GM13976 (cell line): ENCODE measurements around the gene NEAT1.

Experiments
- DNase-seq: peaks from one replicate; pipeline ENCODE4 v3.0.0; 2012; ENCODE audit warnings: low spot score
- in situ Hi-C: fragments of 300-500 bp; cut with MboI; formaldehyde crosslinking; loops from one replicate; pipeline ENCODE4 v1.12.0; 2022; ENCODE audit warnings: low sequenced_read_pairs, mixed read lengths, inconsistent platforms; ENCODE audit not compliant: unreplicated experiment
- TF ChIP-seq, protein P1 (sequence below): IDR thresholded peaks from 2 replicates; pipeline ENCODE4 v1.5.1; 2012; ENCODE audit warnings: borderline replicate concordance, mild to moderate bottlenecking; ENCODE audit not compliant: insufficient read depth; ENCODE audit errors: extremely low read depth, missing control alignments, control extremely low read depth

NEAT1 gene

DNA sequence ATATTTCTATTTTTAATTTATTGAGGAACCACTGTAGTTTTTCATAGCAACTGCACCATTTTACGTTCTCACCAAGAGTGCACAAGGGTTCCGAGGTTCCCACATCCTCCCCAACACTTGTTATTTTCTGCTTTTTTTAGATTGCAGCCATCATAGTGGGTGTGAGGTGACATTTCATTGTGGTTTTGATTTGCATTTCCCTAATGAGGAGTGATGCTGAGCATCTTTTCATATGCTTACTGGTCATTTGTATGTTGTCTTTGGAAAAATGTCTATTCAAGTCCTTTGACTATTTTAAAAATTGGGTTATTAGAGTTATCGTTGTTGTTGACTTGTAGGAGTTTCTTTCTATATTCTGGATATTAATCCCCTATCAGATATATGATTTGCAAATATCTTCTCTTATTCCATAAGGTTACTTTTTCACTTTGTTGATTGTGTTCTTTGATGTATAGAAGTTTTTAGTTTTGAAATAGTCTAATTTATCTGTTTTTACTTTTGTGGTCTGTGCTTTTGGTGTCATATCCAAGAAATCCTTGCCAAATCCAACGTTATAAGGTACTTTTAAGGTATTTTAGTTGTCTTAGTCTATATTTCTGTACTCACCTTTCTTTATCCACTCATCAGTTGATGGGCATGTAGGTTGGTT is 9.0 kb downstream of the NEAT1 start:
- TF ChIP-seq, protein P1, sequence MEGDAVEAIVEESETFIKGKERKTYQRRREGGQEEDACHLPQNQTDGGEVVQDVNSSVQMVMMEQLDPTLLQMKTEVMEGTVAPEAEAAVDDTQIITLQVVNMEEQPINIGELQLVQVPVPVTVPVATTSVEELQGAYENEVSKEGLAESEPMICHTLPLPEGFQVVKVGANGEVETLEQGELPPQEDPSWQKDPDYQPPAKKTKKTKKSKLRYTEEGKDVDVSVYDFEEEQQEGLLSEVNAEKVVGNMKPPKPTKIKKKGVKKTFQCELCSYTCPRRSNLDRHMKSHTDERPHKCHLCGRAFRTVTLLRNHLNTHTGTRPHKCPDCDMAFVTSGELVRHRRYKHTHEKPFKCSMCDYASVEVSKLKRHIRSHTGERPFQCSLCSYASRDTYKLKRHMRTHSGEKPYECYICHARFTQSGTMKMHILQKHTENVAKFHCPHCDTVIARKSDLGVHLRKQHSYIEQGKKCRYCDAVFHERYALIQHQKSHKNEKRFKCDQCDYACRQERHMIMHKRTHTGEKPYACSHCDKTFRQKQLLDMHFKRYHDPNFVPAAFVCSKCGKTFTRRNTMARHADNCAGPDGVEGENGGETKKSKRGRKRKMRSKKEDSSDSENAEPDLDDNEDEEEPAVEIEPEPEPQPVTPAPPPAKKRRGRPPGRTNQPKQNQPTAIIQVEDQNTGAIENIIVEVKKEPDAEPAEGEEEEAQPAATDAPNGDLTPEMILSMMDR = no peak
- in situ Hi-C loops = loop anchor here (5.0 kb wide), 1 partner anchor 66 kb away; the partner anchor contains the start of gene MALAT1

DNA sequence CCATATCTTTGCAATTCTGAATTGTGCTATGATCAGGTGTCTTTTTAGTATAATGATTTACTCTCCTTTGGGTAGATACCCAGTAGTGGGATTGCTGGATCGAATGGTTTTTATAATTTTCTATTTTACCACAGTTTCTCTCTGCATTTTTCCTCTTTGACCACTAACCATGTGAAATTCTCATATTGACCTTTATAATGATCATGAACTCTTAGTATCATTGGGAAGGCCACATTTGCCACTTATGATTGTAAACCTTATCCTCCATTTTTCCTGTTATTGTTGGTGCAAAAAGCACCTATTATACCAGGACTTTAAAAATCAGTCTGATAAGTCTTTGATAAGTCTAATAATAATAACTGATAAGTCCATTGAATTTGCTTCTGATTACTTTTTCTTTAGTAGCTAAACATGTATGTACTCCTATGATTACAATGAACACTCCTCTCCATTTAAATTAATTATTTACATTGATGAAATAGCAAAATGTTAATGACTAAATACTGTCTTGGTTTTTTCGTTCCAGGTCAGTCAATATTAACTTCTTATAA is 9.6 kb downstream of the NEAT1 start:
- TF ChIP-seq, protein P1 = no peak
- DNase-seq = no peak
- in situ Hi-C loops = loop anchor here (5.0 kb wide), 1 partner anchor 65 kb away; the partner anchor contains the start of gene MALAT1

More for the DNA sequence above, 9.0 kb downstream of the NEAT1 start:
- DNase-seq = no peak

DNA sequence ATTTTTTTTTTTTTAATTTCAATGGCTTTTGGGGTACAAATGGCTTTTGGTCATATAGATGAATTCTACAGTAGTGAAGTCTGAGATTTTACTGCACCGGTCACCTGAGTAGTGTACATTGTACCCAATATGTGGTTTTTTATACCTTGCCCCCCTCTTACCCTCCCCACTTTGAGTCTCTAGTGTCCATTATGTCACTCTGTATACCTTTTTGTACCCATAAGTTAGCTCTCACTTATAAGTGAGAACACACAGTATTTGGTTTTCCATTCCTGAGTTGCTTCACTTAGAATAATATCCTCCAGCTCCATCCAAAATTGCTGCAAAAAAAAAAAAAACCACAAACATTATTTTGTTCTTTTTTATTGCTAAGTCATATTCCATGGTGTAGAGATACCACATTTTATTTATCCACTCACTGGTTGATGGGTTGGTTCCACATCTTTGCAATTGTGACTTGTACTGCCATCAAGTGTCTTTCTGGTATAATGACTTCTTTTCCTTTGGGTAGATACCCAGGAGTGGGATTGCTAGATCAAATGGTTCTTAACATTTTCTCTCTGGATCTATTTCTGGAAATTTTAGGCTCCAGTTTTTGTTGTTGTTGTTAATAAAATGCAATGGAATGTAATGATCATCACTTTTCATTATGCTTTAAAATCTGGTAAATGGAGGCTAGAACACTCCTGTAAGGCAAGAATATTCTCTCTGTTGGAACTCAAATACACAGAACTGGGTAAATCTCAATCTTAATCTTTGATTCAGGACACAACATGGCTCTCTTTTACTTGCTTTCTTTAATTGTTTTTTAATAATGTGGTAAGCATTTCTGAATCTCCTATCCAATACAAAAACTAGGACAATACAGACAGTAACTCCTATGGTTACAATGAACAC is 10.3 kb downstream of the NEAT1 start:
- DNase-seq = no peak
- TF ChIP-seq, protein P1 = peak; percentile 31
- in situ Hi-C loops = loop anchor here (5.0 kb wide), 1 partner anchor 64 kb away; the partner anchor contains the start of gene MALAT1

DNA sequence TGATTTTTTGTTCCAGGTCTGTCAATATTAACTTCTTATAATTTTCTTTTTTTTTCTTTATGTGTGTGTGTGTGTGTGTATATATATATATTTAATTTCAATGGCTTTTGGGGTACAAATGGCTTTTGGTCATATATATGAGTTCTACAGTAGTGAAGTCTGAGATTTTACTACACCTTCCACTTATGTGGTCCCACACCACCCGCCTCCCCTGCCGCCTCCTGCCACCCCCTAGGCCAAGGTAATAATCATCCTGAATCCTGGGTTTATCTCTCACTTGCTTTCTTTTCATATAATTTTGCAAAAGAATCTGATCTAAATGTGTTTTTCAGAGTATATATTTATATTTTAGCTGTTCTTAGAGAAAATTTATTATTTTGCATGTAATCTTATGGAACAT is 11.1 kb downstream of the NEAT1 start:
- in situ Hi-C loops = loop anchor here (5.0 kb wide), 1 partner anchor 64 kb away; the partner anchor contains the start of gene MALAT1

DNA sequence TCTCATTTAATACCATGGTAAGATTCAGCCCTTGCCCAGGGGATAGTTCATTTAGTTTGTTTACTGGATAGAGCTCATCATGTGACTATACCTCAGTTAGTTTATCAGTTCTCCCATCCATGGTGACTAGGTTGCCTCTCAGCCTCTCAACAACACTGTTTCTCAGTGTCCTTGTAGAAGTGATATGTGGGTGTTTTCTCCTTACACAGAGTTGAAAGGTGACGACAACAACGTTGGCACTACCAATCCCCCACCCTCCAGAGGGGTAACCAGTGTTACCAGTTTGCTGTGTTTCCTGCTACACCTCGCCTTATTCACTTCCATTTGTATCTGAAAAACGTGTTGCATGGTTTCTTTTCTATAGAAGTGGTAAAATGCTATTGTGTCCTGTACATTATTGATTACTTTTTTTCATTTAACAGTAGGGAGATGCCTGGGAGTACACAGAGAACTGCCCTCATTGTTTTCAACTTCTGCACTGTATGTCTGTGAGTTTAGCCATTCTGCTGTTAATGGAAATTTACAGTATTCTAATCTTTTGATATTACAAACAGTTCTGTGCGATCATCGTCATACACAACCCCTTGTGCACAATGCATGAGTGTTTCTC is 11.6 kb downstream of the NEAT1 start:
- no peak for DNase-seq
- TF ChIP-seq, protein P1 = no peak
- in situ Hi-C loops = loop anchor here (5.0 kb wide), 1 partner anchor 63 kb away; the partner anchor contains the start of gene MALAT1

More for the DNA sequence above, 11.1 kb downstream of the NEAT1 start:
- DNase-seq = no peak
- TF ChIP-seq, protein P1 = no peak
